GM11168 (cell line): Measurements from ENCODE around the gene ASPDH.

ENCODE experiments used
- in situ Hi-C: fragments of 300-500 bp; cut with MboI; formaldehyde crosslinking; loops from one replicate; pipeline ENCODE4 v1.12.0; 2022; ENCODE audit warnings: low sequenced_read_pairs; ENCODE audit not compliant: unreplicated experiment

Gene ASPDH

DNA sequence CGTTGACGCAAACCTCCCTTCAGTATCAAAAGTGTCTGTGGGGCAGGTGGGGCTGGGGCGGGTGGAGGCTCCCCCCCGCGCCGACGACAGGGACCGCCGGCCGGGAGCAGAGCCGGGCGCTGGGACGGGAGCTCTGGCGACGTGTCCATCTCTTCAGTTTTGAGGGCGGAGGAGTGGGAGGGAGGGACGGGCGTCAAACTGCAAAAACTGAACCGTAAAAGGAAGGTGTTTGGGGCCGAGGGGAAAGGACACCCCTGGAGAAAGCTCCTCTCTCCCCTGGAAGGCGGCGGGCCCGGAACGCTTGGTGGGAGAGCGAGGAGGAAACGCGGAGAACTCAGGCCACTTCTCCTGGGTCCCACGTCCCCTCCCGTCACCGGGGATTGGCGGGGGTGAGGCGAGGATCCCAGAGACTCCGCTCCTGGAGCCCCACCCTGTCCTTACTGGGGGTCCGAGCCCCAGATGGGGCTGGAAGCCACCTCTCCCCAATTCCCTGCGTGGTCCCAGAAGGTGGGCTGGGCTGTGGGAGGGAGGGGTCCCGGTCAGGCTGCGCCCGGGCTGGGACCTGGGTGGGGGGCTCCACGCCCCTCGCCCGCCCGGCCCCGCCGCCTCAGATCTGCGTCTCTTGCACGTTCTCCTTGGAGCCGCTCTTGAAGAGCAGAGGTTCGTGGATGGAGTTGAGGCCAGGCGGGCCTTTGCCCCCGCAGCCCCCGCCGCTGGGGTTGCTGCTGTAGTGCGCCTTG is 3.4 kb upstream of the ASPDH start:
- in situ Hi-C loops, result no loop called here

DNA sequence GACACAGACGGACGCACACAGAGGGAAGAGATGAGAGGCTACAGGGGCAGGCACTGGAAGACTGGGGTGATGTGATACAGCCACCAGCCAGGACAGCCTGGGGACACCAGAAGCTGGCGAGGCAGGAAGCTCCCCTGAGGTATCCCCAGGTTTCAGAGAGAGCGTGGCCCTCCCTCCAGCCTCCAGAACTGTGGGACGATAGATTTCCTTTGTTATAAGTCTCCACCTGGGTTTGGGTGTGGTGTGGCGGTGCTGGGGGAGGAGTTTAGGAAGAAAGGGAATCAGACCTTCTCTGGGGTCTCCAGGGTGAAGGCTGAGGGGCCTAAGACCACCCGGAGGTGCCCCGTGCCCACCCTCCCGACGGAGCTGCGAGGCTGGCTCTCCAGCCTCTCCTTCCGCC is 2.7 kb upstream of the ASPDH start:
- in situ Hi-C loops, result no loop called here

DNA sequence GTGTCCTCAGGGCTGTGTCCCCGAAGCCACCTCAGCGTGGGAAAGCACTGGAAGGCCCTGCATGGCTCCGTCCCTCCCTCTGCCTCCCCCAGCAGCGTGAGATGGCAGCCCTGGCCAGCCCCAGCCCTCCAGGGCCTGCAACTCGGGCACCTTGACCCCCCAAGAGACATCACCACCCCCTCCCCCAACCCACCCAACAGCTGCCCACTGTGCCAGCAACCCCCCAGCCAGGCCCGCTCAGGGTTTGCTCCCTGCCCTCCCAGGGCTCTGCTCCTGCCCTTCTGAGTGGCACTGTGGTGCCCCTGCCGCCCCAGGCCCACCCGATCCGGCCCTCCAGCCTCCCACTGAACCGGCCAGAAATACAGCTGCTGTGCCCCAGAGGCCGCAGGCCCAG is 1.5 kb upstream of the ASPDH start:
- in situ Hi-C loops, result no loop called here

DNA sequence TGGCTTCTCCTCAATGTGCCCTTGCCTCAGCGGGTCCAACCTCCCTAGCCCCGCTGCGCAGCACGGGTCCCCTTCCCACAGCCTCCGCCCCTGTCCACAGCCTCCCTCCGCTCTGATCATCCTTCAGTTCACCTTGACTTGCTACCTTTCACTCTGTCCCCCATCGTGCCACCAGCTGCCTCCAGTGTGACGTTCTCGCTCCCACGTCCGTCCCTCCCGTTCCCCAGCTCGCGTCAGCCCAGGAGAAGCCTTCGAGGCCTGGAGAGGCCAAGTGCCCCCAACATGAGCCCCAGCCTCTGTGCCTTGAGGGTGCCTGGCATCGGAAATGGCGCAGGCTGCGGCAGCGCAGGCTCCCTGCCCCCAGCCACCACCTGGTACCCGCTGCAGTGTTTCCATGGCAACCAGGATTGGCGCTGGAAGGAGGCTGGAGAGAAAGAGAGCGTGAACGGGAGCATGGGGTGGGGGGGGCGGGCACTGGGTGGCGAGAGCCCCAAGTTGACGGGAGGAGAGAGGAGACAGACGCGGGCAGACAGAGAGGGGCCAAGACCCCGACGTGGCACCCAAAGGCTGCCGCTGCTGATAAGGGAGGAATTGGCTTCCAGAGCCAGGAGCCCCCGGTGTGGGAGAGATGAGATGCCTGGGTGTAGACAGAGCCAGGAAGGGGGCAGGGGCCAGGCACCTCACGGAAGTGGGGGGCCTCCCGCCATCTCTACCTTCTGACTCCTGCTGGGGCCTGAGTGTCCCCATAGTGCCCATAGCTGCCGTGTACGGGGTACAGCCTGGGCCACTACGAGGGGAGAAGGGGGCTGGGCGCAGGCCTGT is 844 bp upstream of the ASPDH start:
- in situ Hi-C loops, result no loop called here

DNA sequence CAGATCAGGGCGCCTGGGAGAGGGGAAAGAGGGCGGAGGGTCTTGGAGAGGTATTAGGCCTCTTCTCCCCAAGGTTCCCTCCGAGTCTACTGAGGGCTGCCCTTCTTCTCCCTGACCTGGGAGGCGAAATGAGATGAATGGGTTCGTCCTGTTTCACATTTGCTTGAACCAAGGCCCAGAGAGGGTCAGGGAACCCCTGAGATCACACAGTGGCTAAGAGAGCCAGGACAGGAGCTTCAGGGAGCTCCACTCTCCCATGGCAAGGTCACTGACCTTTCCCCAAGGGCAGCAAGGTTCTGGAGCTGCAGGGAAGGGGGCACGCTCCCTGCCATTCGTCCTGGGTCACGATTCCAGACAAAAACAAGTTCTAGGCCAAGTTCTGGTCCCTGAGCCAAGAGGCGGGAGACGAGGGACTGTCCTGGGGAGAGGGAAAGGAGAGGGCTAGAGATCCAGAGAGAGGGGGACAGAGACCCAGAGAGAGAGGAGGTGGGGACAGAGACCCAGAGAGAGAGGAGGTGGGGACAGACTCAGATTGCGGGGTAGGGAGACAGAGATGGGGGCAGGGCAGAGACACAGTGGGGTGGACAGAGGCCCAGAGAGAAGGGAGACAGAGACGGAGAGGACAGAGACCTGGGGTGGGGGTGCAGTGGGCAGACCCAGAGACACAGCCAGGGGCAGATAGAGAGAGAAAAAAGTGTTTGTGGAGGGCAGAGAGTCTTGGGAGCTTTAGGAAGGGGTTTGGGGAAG is 541 bp downstream of the ASPDH start:
- in situ Hi-C loops, result no loop called here

DNA sequence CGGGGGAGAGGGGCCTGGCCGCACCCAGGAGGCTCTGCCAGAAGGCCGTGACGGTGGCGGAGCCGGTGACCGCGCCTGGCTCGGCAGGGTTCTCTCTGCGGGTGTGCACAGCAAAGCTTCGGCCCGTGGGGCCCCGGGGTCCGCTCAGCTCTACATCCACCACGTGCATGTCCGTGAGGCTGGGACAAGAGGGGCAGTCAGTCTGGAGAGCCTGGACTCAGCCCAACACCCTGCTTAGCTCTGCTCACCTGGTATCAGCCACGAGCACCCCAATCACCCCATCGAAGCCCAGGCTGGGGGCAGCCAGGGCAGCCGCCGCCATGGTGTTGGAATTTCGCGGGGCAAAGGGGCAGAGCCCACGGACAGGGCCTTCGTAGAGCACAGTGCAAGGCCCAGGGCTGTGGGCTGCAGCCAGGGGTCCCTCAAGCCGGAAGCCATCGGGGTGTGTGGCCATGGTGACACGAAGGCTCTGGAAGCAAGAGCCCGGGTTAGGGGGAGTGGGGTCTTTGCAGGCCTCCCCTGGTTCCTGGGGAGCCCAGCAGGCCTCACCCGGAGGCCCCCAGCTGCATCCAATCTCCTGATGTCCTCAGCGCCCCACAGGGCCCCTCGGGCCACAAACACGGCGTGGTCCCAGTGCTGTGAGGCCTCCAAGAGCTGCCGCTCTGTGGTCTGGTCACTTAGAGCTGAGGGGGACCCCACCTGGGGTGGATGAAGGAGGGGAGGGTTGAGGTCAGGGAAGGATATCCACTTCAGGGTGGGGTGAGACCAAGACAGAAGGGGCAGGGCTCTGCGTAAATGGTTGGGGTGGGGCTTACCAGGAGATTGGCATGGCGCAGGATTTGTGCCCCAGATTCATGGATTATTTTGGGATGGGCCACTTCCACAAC is 1.4 kb downstream of the ASPDH start:
- in situ Hi-C loops, result no loop called here

DNA sequence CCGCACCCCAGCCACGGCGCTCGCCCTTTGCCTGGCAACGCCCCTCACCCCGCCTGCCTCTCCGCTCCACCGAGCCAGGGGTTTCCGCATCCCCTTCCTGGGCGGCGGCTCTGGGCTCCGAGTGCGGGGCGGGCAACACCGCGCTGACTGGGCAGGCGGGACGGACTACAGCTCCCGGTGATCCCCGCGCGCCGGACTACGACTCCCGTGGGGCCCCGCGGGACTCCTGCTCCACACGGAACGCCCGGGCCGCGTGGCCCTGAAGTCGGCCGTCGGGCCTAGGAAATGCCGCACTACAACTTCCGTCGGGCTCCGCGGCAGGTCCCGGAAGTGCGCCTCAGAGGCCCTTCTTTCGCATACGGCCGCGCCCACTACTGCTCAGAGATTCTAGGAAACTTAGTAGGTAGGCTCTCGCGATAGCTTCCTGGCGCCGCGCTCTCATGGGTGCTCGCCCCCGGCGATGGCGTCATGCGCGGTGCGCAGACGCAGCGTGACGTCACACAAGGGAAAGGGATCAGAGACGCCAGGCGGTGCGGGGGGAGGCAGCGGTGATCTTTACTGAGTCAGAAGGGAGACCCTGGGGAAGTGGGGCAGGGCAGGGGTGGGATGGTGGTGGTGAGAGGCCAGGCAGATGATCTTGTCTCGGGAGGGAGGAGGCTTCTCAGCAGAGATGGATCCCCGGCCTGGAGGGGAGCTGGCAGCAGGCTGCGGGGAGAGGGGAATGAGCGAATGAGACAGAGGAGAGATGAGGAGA is 2.5 kb downstream of the ASPDH start, which contains the start of gene JOSD2:
Gene JOSD2, minus strand, starts transcription at position 123 of the 754 bp plus-strand sequence. CDS start 760 bp downstream, outside the sequence.
- in situ Hi-C loops, result no loop called here

DNA sequence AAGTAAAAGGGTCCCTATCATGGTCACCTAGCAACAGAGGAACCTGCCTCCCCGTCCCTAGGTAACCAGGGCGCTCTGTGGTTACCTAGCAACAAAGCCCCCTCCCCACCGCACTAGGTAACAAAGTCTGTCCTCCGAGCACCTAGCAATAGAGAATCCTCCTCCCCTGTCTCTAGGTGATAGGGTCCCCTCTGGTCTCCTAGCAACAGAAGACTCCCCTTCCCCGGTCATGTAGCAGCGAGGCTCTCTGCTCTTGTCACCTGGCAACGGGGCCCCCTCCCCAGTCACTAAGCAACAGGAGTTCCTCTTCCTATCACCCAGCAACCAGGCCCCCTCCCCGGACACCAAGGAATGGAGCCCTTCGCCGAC is 3.0 kb downstream of the ASPDH start:
- in situ Hi-C loops, result no loop called here

DNA sequence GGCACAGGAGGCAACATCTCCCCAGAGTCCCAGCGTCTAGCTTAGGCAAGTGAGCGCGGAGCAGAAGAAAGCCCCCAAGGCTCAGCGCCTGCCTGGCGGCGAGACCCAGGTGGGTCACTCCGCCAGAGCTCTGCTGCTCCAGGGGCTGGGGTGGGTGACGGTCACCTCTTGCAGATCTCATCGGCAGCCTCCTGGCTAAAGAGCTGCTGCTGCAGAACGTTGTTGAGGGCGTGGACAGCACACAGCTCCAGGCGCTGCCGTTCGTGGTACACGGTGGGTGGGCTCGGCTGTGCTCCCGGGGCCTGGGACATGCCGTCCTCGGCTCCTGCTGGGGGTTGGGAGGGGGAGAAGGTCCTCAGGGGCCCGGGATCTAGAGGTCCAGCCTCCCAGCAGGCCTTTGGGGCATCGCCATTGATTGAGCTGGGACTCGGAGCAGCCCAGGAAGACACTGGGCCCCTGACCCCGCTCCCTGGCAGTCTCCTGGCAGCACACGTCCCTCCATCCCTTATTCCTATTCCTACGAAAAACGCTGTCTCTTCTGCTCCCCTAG is 3.5 kb downstream of the ASPDH start:
- in situ Hi-C loops, result no loop called here

DNA sequence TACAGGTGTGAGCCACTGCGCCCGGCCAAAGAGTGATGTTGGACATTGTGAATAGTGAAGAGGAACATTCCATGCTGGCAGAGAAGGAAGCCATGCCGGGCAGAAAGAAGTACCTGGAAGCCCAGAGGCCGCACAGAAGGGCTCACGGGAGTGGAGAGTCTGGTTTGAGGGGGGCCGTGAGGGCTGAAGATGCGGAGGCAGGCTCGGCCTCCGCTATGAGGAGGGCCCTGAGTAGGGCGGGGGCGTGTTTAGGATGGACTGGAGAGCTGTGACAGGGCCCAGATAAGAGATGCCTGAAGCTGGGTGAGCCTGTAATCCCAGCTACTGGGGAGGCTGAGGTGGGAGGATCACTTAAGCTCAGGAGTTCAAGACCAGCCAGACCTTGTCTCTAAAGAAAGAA is 4.3 kb downstream of the ASPDH start:
- in situ Hi-C loops, result no loop called here

DNA sequence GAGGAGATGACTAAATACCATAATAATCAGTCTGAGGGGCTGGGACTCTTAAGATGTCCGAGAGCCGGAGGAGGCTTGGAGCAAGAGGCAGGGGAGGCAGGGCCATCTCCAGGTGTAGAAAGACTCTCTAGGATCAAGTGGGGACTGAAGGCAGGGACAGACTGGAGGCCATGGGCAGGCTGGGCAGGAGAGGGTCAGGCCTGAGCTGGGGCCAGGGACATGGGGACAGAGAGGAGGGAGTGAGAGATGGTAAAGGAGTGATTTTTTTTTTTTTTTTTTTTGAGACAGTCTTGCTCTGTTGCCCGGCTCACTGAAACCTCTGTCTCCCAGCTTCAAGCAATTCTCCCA is 4.9 kb downstream of the ASPDH start:
- in situ Hi-C loops, result no loop called here

DNA sequence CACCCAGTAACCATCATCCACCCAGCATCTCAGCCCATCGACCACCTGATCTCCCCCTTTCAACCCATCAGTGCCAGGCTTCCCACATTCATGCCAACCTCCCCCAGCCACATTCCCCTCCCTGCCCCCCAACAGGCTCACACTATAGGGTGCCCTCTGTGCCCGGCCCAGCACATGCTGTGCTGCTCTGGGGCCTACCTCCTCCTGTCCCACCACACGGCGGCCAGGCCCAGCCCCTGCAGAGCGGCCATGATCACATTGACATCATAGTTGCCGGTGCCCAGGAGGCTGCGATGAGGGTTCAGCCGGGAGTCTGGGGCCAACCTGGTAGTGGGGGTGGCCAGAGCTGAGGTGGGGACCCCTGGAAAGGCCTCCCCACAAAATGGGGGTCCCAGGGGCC is 6.3 kb downstream of the ASPDH start:
- in situ Hi-C loops, result no loop called here

DNA sequence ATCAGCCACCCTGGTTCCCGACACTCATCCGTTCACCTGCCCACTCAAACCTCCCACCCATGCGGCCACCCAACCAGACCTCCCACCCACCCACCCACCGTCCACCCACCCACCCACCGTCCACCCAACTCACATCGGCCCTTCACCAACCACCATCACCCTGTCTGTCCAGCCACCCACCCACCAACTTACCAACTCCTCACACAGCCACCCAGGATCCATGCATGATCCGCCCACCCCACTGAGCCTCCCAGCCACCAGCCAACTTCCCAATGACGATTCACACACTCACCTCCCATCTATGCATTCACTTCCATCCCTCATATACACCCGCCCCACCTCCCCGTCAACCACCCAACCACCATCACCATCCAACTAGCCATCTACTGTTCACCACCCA is 7.0 kb downstream of the ASPDH start:
- in situ Hi-C loops, result no loop called here

DNA sequence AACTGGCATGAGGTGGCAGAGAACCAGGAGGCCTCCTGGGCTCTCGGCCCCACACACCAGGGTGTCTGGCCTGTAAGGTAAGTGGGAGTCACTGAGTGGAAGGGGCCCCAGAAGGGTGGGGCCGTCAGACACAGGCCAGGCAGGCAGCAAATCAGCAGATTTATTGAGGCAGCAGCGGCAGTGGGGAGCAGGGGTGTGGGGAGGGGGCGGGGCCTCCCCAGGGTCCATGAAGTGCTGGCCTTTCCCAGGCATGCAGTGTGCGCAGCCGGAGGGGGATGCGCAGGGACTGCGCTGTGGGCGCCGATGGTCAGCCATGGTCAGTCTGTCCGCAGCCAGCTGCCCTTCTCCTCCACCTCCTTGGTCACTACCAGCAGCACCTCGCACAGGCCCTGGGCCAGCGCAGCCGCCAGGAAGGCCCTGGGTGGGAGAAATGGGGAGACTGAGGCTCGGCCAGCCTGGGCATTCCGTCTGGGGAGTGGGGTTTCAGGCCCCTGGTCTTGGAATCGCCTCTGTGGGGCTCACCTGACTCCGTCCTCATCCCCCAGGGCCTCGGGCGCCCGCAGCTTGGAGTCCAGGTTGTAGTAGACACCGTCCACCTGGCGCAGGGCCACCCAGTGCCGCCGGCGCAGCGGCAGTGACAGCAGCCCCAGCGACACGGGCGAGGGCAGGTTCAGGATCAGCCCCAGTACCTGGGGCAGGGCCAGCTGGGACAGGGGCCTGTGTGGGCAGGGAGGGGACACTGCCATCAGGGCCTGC is 7.7 kb downstream of the ASPDH start:
- in situ Hi-C loops, result no loop called here

DNA sequence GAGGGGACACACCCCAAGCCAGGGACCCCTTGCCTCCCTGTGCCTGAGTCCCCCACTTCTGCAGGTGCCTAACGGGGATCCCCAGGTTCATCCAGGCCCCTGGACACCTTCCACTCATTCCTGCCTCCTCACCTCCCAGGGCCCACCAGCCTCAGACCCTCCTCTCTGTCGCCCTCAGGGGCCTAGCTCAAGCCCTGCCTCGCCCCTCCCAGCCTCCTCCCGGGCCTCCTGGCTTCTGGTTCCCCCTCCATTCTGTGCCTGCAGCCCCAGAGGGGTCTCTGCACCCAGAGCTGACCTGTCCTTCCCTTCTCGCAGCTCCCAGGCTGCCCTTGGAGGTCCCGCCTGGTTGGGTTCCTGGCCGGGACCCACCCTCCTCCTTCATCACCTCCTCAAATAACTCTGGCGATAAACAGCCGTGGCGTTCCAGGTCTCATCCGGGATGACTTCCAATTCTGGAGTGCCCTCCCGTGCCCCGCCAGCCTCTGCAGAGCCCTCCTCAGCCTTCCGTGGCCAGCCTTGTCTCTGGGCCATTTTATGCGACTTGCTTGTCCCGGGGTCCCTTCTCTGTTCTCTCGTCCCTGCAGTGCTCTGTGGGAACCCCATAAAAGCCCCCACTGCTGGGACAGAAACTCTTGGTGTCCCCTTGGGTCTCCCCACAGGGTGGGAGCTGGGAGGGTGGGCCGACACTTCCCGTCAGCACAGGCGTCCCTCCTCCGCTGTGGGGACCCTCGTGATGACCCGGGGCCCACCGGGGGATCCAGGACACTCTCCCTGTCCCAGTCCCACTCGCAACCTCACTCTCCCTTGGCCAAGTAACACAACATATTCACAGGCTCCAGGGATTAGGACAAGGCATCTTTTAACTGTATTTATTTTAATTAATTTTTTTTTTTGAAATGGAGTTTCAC is 11.9 kb downstream of the ASPDH start:
- in situ Hi-C loops, result no loop called here

DNA sequence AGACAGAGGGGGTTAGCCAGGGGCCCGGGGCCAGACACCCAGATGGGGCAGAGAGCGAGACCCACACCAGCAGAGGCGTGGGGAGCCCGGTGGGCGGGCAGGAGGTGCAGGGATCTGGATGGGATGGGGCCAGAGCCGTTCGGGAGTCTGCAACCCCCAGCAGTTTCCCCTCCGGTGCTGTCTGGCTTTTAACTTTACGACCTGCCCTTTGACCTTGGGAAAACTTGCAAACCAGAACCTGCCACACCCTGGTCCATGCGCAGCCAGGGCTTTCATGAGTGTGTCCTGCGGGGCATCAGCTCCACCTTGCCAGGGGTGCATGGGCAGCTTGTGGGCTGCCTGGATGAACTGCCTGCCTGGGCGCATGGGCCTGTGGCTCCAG is 12.5 kb downstream of the ASPDH start:
- in situ Hi-C loops, result no loop called here

DNA sequence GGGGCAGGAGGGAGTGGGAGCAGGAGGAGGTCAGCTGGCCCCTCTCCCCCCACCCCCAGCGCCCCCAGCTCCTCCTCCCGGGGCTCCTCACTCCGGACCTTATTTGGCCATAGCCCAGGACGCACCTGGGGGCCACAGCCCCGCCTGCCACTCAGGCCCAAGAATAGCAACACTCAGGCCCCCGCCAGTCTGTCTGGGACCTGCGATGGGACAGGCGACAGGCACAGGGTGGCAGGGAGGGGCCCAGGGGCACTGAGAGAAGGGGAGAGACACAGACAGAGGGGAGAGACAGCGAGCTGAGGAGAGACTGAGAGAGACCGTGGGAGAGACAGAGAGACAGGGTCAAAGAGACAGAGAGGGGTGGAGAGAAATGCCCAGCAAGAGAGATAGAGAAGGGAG is 13.0 kb downstream of the ASPDH start:
- in situ Hi-C loops, result no loop called here
